Measurements from ENCODE around the gene C4orf51.
A peak's percentile ranks its signal among the peaks of the same experiment; 100 is the strongest.

C4orf51 gene

DNA sequence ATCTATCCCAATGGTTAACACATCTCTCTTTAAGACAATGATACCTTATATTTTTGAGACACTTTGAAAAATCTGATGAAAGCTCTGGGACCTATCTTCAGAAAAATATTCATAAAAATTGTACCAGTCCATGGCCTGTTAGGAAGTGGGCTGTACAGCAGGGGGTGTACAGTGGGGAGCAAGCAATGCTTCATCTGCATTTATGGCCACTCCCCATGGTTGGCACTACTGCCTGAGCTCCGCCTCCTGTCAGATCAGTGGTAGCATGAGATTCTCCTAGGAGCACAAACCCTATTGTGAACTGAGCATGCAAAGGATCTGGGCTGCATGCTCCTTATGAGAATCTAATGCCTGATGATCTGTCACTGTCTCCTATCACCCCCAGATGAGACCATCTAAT lies 42.6 kb downstream of the C4orf51 start:
- H3K9me3 ChIP-seq (ENCODE audit: control extremely low read depth in 1 of 5, control insufficient read depth in 4 of 5, insufficient read depth in 2 of 5, low read depth in 1 of 5, low read length in 4 of 5), result no peaks in the 10 kb centered on the region
- H3K4me3 ChIP-seq (ENCODE audit: control insufficient read depth in 1 of 7, extremely low read depth in 1 of 7, insufficient read depth in 4 of 7, low read depth in 2 of 7, low read length in 6 of 7), result no peak overlapping the region
- ChIA-PET CTCF (no interaction called here), POLR2A (no interaction called here)
- peak; percentile 5 to 35 (median 32) for DNase-seq
- no peak overlapping the region for H3K27ac ChIP-seq (ENCODE audit: insufficient read depth in 1 of 2, low read depth in 1 of 2, low read length in 2 of 2, poor library complexity in 1 of 2, severe bottlenecking in 2 of 2)
- 100% methylated on average over 1 of the region's 1 CpG for WGBS (ENCODE audit: insufficient coverage)
- H3K27me3 ChIP-seq (replicated peaks in 2 of 5; ENCODE audit: control insufficient read depth in 4 of 5, insufficient read depth in 5 of 5, low read length in 4 of 5), result no peaks in the 10 kb centered on the region
- H3K4me1 ChIP-seq (ENCODE audit: control extremely low read depth in 1 of 4, control insufficient read depth in 4 of 4, insufficient read depth in 4 of 4, low read length in 3 of 4), result peaks cover 0 to 4% (median 0%) of the 10 kb centered on the region in 4 experiments
- H3K36me3 ChIP-seq (ENCODE audit: control insufficient read depth in 4 of 4, insufficient read depth in 4 of 4, low read length in 3 of 4), result no peaks in the 10 kb centered on the region

DNA sequence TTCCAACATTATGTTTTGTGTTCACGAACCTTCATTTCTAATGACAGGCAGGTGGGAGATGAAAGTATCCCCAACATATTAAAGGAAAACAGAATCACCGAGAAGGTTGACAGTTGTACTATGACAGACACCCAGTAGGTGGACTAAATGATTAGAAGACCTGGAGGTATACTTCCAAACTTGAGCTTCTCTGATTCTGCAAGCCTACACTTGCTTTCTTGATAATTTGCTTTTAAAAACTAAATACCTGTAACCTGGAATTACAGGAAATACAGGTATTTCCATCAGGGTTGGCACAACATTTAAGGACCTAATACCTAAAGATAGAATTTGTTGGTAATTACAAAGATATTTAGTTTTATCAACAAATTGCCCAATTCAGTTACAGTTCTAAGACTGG lies 43.4 kb downstream of the C4orf51 start:
- H3K4me1 ChIP-seq (ENCODE audit: control extremely low read depth in 1 of 4, control insufficient read depth in 4 of 4, insufficient read depth in 4 of 4, low read length in 3 of 4), result peaks cover 0 to 4% (median 0%) of the 10 kb centered on the region in 4 experiments
- no peaks in the 10 kb centered on the region for H3K27me3 ChIP-seq (replicated peaks in 2 of 5; ENCODE audit: control insufficient read depth in 4 of 5, insufficient read depth in 5 of 5, low read length in 4 of 5)
- H3K9me3 ChIP-seq (ENCODE audit: control extremely low read depth in 1 of 5, control insufficient read depth in 4 of 5, insufficient read depth in 2 of 5, low read depth in 1 of 5, low read length in 4 of 5), result no peaks in the 10 kb centered on the region
- H3K36me3 ChIP-seq (ENCODE audit: control insufficient read depth in 4 of 4, insufficient read depth in 4 of 4, low read length in 3 of 4), result no peaks in the 10 kb centered on the region
- ChIA-PET POLR2A (no interaction called here), CTCF (no interaction called here)
- no CpG with 5 or more reads among the region's 2 CpGs for WGBS (ENCODE audit: insufficient coverage)
- H3K27ac ChIP-seq (ENCODE audit: insufficient read depth in 1 of 2, low read depth in 1 of 2, low read length in 2 of 2, poor library complexity in 1 of 2, severe bottlenecking in 2 of 2), result no peak overlapping the region
- no peak overlapping the region for H3K4me3 ChIP-seq (ENCODE audit: control insufficient read depth in 1 of 7, extremely low read depth in 1 of 7, insufficient read depth in 4 of 7, low read depth in 2 of 7, low read length in 6 of 7)
- no peak for DNase-seq

DNA sequence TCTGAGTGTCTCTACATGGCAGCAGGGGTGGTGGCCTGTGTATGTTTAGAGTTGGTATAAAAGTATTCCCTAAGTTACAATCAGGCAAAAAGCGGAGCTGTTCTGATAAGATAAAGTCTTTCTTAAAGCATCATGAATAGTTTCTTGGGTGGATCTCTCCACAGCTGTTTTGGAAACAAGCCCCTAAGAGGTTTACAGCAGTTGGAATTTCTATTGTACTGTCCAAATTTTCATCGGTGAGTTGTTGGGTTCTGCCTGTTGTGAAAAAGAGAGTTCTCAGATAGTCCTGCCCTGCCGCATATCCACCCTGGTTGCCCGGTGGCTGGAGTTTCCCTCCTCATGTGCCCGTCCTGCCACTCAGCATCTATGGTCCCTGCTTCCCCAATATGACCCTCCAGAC lies 50.1 kb downstream of the C4orf51 start:
- Histone ChIP-seq H3K27ac (ENCODE audit: insufficient read depth in 1 of 2, low read depth in 1 of 2, low read length in 2 of 2, poor library complexity in 1 of 2, severe bottlenecking in 2 of 2) (no peak overlapping the region), H3K9me3 (ENCODE audit: control extremely low read depth in 1 of 5, control insufficient read depth in 4 of 5, insufficient read depth in 2 of 5, low read depth in 1 of 5, low read length in 4 of 5) (no peaks in the 10 kb centered on the region), H3K4me1 (ENCODE audit: control extremely low read depth in 1 of 4, control insufficient read depth in 4 of 4, insufficient read depth in 4 of 4, low read length in 3 of 4) (peaks cover 0 to 11% (median 4%) of the 10 kb centered on the region in 4 experiments), H3K27me3 (replicated peaks in 2 of 5; ENCODE audit: control insufficient read depth in 4 of 5, insufficient read depth in 5 of 5, low read length in 4 of 5) (no peaks in the 10 kb centered on the region), H3K36me3 (ENCODE audit: control insufficient read depth in 4 of 4, insufficient read depth in 4 of 4, low read length in 3 of 4) (no peaks in the 10 kb centered on the region), H3K4me3 (ENCODE audit: control insufficient read depth in 1 of 7, extremely low read depth in 1 of 7, insufficient read depth in 4 of 7, low read depth in 2 of 7, low read length in 6 of 7) (no peak overlapping the region)
- 100% methylated on average over 5 of the region's 5 CpGs for WGBS (ENCODE audit: insufficient coverage)
- POLR2A ChIA-PET, result no interaction called here
- DNase-seq, result no peak
- CTCF ChIA-PET, result no interaction called here

DNA sequence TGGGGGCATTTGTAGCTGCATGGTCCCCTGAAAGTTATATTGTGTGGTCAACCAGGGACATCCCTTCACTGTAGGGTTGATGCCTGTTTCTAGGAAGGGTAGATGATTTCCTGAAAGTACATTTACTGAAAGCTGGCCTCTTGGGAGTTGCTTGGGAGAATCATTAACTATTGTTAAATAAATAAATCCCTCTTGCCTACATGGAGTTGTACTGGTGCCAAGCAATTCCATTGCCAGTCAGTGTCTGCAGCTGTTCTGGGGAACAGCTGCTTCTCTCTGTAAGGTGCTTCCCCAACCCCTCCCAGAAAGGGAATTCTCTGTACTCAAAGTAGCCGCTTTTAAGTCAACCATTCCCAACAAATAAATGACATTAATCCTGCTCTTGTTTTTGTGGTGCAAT lies 51.1 kb downstream of the C4orf51 start:
- no peaks in the 10 kb centered on the region for H3K9me3 ChIP-seq (ENCODE audit: control extremely low read depth in 1 of 5, control insufficient read depth in 4 of 5, insufficient read depth in 2 of 5, low read depth in 1 of 5, low read length in 4 of 5)
- H3K27me3 ChIP-seq (replicated peaks in 2 of 5; ENCODE audit: control insufficient read depth in 4 of 5, insufficient read depth in 5 of 5, low read length in 4 of 5), result no peaks in the 10 kb centered on the region
- no peak overlapping the region for H3K27ac ChIP-seq (ENCODE audit: insufficient read depth in 1 of 2, low read depth in 1 of 2, low read length in 2 of 2, poor library complexity in 1 of 2, severe bottlenecking in 2 of 2)
- WGBS (ENCODE audit: insufficient coverage), result 83% methylated on average over 1 of the region's 1 CpG
- no peak overlapping the region for H3K4me3 ChIP-seq (ENCODE audit: control insufficient read depth in 1 of 7, extremely low read depth in 1 of 7, insufficient read depth in 4 of 7, low read depth in 2 of 7, low read length in 6 of 7)
- no peaks in the 10 kb centered on the region for H3K36me3 ChIP-seq (ENCODE audit: control insufficient read depth in 4 of 4, insufficient read depth in 4 of 4, low read length in 3 of 4)
- ChIA-PET POLR2A (no interaction called here), CTCF (no interaction called here)
- DNase-seq, result no peak
- peaks cover 0 to 11% (median 4%) of the 10 kb centered on the region in 4 experiments for H3K4me1 ChIP-seq (ENCODE audit: control extremely low read depth in 1 of 4, control insufficient read depth in 4 of 4, insufficient read depth in 4 of 4, low read length in 3 of 4)

DNA sequence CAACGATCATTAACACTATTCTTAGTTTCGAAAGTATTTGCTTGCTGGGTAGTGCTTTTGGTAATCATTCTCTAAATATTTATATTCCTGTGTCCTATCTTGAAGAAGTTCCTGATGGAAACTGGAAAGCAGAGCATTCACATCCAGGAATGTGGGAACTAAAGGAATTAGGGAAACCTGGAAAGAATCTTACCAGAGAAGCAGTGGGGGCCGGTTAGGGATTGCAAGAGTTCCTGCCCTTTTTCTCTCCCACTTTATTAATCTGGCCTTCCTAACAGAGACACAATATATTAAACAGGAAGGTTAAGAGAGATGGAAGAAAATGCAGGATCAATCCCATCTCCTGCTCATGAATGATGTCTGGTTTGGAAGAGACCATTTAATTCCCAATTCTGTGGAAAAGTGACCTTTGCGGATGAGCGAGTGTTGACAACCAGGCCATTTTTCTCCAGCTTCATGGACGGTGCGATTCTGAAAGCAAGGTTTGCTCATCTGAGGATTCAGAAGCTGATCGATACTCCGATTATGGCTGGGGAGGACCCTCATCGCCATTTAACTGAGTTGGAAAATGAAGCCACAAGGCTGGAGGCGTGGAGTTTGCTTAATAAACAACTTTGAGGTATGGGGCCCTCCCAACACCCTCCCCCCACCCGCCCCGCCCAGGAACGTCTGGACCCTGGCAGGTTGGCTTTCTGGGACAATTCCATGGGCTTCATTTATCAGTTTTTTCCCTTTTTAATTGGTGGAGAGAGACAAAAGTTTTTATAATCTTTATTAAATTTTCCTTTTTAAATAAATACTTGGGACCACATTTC lies 52.3 kb downstream of the C4orf51 start:
- no peaks in the 10 kb centered on the region for H3K9me3 ChIP-seq (ENCODE audit: control extremely low read depth in 1 of 5, control insufficient read depth in 4 of 5, insufficient read depth in 2 of 5, low read depth in 1 of 5, low read length in 4 of 5)
- DNase-seq, result peak in 1 of 3 donors; percentile 2
- CTCF ChIA-PET, result no interaction called here
- peak overlapping the region; percentile 64 to 86 (median 73) for H3K4me3 ChIP-seq (ENCODE audit: control insufficient read depth in 1 of 7, extremely low read depth in 1 of 7, insufficient read depth in 4 of 7, low read depth in 2 of 7, low read length in 6 of 7)
- H3K27me3 ChIP-seq (replicated peaks in 2 of 5; ENCODE audit: control insufficient read depth in 4 of 5, insufficient read depth in 5 of 5, low read length in 4 of 5), result no peaks in the 10 kb centered on the region
- peak overlapping the region in 1 of 2 experiments; percentile 46 for H3K27ac ChIP-seq (ENCODE audit: insufficient read depth in 1 of 2, low read depth in 1 of 2, low read length in 2 of 2, poor library complexity in 1 of 2, severe bottlenecking in 2 of 2)
- peaks cover 0 to 11% (median 4%) of the 10 kb centered on the region in 4 experiments for H3K4me1 ChIP-seq (ENCODE audit: control extremely low read depth in 1 of 4, control insufficient read depth in 4 of 4, insufficient read depth in 4 of 4, low read length in 3 of 4)
- H3K36me3 ChIP-seq (ENCODE audit: control insufficient read depth in 4 of 4, insufficient read depth in 4 of 4, low read length in 3 of 4), result no peaks in the 10 kb centered on the region
- POLR2A ChIA-PET, result no interaction called here
- 93% methylated on average over 7 of the region's 14 CpGs for WGBS (ENCODE audit: insufficient coverage)

DNA sequence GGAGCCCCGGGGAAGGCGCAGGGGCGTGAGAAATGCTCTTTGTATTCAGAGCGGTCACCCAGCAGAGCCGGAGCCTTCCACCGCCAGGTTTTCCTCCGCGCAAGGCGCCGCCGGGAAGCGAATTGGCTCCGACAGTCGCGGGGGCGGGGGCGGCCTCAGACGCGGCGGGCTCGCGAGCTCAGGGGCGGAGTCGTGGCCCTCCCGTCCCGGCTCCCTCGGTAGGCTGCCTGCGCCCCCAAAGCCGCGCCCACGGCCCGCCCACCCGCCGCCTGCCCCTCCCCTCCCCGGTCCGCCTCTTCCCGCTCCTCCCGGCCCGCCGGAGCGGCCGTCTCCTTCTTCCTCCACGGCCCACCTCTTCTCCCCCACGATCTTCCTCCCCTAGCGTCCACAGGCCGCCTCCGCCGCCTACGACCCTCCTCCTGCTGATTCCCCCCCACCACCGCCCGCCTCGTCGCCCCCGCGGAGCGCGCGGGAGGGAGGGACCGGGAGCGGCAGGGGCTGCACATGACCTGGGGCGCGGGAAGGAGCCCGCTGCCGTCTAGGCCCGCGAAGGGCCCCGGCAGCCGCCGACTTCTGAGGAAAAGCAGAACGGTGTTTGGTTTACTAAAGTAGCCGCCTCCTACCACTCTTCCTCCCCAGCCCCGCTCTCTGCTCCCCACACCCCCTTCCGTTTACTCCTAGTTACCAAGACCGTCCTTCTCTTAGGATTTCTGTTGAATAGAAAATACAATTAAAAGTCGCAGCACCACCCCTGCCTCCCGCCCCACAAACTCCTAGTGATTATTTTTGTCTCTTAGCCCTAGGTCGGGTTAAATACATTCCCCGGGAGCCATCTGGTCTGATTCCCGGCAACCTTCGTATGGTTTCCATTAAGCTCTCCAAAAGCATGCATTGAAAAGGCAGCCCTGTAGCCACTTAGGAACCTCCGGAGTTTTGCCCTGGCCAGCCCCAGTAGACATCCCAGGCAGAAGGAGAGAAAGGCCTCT lies 53.2 kb downstream of the C4orf51 start:
- Histone ChIP-seq H3K36me3 (ENCODE audit: control insufficient read depth in 4 of 4, insufficient read depth in 4 of 4, low read length in 3 of 4) (no peaks in the 10 kb centered on the region), H3K4me3 (ENCODE audit: control insufficient read depth in 1 of 7, extremely low read depth in 1 of 7, insufficient read depth in 4 of 7, low read depth in 2 of 7, low read length in 6 of 7) (peak overlapping the region; percentile 64 to 86 (median 73)), H3K27me3 (replicated peaks in 2 of 5; ENCODE audit: control insufficient read depth in 4 of 5, insufficient read depth in 5 of 5, low read length in 4 of 5) (no peaks in the 10 kb centered on the region), H3K27ac (ENCODE audit: insufficient read depth in 1 of 2, low read depth in 1 of 2, low read length in 2 of 2, poor library complexity in 1 of 2, severe bottlenecking in 2 of 2) (peak overlapping the region; percentile 46 to 49), H3K9me3 (ENCODE audit: control extremely low read depth in 1 of 5, control insufficient read depth in 4 of 5, insufficient read depth in 2 of 5, low read depth in 1 of 5, low read length in 4 of 5) (no peaks in the 10 kb centered on the region), H3K4me1 (ENCODE audit: control extremely low read depth in 1 of 4, control insufficient read depth in 4 of 4, insufficient read depth in 4 of 4, low read length in 3 of 4) (peaks cover 0 to 11% (median 4%) of the 10 kb centered on the region in 4 experiments)
- CTCF ChIA-PET, result interaction anchor here (1.1 kb wide), 1 partner anchor 90 kb away, joined by 3 read pairs; no protein-coding TSS in a partner anchor
- WGBS (ENCODE audit: insufficient coverage), result 3% methylated on average over 47 of the region's 81 CpGs
- peak; percentile 91 to 95 (median 93) for DNase-seq
- POLR2A ChIA-PET, result no interaction called here
